NK-92 (cell line): ENCODE results near the gene CHST15.

ENCODE experiments used
- DNase-seq: peaks from one replicate; lab custom pipeline; 2025; ENCODE audit not compliant: unreplicated experiment; lab: John Stamatoyannopoulos, UW

The CHST15 gene

DNA sequence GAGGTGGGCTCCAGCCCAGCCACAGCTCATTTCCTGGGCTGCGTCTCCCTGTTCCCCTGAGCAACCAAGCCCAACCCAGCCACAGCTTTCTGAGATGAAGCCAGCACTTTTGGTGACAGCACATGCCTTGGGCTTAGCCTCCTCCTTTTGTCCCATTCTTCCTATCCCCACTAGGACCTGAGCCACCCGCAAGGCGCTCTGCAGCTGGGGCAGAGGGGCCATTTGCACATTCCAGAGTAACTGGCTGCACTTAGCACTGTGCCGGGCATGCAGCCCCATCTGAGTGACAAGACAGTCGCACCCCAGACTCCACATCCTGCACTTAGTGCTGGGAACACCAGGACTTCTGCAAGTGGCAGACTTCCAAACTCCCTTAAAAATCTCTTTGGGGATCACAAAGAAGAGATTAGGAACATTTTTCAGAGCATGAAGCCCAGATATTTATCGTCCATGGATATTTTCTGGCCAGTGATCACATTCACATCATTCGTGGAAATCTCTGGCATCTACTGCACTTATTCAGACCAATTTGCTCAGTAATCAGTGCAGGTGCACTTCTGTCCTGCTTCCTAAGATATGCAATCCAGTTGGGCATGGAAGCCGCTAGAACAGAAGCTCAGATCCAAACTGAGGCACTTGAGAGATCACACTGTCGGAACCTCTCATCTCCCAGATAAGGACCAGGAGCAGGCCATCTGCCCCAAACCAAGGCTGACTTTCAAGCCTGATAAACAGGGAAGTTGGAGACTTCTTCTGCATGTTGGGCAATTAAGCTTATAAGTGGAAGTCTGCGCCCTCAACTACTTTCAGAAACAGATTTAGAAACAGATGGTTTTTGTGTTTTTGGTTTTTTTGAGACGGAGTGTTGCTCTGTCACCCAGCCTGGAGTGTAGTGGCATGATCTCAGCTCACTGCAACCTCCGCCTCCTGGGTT is 26.4 kb downstream of the CHST15 start:
- no peak for DNase-seq

DNA sequence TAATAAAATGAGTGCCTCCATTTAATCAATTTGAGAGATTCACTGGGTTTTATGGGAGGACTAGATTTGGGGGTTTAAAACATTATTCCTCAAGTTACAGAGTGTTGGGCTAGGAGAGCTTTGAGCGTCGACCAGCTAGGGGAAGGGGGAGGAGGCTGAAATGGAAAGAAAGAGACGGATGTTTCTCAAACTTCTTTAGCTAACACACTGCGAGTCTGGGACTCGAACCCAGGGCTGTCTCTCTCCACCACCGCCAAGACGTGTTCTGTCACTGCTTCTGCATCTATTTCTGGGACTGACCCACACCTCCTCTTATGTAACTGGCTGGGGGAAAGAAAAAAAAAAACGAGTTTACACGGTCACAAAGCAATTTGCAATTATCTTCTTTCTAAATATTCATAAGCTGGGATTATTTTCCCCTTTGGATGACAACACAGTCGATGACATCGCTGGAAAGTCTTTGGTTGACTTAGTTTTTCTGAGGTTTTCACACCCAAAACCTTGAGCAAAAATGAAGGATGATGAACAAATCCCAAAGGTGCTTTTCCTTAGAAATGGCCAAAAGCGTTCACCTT is 27.2 kb downstream of the CHST15 start:
- no peak for DNase-seq

DNA sequence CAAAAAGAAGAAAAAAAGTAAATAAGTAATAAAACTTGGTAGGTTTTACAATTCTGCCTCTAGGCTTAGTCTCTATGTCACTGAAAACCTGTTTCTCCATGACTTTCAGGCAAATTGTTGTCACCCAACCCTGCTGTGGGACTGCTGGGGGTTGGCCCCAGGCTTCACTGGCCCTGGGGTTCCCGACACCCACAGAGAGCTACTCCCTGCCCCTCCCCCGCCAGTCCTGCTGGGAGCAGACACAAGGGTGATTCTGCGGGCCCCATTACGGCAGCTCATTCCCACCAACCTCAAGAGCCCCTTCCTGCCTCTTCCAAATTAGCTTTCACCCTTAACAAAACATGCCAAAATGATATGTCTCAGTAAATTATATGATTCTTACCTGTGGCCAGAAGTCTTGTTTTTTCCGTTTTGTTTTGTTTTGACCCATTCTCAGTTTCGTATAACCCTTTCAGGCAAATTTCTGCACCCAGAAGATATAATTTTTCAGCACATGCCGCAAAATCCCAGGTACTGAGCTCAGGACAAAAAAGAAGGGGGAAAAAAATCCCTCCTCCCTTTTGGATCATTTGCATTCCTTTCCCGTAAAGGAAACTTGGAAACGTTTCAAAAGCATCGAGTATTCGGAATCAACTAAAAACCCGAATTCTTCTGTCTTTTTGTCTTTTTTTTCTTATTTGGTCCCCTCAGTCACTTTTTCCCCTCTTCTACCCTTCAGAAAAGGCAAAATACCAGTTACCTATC is 27.8 kb downstream of the CHST15 start:
- DNase-seq = no peak

DNA sequence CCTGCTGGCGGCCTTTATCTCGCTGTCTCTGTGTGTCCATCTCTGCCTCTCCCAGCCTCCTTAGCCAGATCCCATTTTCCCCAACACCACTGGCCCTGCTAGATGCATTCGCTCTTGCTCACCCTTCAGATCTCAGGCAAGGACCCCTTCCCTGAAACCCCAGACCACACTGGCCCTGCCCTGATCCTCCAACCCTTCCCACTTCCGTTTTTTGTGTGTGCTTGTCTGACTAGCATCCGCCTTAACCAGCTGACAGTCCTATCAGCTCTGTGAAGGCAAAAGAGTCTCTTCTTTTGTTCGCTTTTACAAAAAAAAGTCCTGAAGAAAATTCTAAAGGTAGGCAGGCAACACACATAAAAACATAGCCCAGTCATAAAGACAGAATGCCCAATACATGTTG is 28.7 kb downstream of the CHST15 start:
- no peak for DNase-seq

DNA sequence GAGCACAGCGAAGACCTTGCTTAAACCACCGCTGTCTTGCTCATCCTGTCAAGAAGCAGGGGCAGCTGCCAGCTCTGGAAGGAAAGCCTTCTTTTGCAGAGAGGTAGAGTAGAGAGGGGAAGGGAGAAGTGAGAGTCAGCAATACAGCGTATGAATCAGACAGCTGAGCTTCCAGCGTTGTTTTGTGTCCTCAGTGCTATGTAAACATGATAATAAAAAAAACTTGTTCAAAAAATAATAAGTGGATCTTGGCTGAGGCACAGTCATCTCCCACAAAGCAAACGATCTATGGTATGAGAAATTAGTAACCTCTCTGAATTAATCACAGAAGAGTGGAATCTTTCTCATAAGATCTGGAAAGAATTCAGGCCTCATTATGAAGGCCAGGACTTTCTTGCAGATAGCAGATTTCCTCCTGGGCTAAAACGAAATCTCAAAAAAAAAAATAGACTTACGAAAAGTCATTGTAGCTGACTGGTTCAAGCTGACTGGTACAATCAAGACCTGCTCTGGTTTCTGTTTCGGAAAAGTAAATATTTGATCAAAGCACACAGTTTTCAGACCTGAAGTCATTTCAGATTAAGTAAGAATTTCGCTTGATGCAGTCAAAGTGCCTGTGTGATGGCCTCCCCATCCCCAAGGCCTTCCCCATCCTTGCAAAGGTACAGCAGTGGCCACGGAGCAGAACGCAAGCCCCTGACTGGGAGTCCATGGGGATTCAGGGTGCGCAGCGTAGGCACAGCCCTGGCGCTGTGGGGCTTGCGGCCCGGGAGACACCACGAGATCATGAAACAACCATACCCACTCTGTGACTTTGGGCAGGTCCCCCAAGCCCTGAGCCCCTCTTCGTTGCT is 29.4 kb downstream of the CHST15 start:
- DNase-seq = no peak

DNA sequence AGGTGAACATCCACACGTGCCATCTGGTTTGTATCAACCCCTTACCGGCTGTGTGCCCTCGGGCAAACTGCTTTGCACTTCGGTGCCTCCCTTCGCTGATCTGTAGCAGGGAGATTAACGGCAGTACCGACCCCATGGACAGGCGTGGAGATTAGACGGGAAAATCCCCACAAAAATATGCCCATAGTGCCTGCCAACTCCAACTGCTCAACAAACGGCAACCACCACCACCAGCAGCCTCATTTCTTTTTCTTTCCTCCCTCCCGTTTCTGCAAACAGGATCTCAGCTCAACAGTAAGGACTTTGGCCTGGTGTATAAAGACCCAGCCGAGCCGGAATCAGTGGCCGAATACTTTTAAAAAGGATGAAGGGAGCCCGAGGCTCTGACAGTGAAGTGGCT is 31.0 kb downstream of the CHST15 start:
- DNase-seq = no peak

DNA sequence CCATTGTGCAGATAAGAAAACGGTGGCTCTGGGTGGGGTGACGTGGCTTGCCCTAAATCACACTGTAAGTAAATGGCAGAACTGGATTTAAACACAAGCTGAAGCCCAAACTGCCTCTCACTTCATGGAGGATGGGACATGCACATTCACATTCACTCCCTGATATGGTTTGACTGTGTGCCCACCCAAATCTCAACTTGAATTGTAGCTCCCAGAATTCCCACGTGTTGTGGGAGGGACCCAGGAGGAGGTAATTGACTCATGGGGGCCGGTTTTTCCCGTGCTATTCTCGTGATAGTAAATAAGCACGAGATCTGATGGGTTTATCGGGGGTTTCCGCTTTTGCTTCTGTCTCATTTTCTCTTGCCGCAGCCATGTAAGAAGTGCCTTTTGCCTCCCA is 32.4 kb downstream of the CHST15 start:
- DNase-seq = no peak

DNA sequence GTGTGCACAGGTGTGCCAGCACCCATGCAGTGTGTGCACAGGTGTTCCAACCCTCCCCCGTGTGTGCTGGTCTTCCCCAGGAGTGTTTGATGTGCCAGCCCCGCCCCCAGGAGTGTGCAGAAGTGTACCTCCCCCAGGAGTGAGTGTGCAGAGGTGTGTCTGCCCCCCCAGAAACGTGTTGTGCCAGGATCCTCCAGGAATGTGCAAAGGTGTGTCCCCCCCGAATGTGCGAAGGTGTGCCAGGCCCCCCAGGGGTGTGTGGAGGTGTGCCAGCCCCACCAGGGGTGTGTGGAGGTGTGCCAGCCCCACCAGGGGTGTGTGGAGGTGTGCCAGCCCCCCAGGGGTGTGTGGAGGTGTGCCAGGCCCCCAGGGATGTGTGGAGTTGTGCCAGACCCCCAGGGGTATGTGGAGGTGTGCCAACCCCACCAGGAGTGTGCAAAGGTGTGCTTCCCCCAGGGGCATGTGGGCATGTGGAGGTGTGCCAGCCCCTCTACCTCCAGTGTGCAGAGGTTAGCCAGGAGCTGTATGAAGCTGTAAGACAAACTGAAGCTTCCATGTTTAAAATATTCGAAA is 33.2 kb downstream of the CHST15 start:
- DNase-seq = no peak

DNA sequence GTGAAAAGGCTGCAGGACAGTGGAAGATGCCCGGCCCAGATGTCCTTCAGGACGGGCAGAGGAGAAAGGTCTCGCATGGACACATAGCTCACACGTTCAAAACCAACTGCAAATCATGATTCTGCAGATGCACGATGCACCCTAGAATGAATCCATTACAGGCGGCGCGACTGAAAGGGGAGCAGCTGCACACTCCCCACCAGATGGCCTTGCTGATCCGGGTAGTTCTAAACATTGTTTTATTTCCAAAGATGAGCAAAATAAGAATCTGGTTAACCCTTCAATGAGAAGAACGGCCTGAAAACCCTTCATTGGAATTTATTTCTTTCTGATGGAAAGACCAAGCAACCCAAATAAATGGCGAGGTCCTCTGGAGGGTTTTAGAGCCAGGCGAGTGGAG is 33.8 kb downstream of the CHST15 start:
- DNase-seq = no peak

DNA sequence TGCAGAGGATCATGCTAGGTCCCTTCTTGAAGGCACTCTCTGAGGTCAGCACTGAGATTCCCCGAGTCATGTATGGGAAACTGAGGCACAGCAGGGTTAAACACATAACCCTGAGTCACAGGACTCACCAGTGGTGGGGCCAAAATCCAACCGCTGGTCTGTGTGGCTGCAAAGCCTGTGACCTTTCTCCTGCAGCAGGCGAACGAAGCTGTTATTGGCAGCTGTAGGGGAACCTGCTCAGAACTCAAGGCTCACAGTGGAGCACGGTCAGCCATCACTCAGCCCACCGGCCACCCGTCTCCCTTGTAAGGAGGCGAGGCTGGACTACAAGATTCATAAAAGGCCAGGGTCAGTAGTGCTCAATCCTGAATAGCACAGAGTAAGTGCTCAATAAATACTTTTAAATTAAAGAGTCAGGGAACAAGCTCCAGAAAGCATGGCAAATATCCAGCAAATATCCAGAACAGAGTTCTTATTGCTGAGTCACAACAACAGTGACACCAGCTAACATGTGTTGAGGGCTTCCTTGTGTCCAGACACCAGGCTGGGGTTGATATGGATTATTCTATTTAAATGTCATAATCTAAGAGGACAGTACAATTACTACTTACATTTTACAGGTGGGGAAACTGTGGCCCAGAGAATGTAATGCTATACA is 34.9 kb downstream of the CHST15 start:
- DNase-seq = no peak

DNA sequence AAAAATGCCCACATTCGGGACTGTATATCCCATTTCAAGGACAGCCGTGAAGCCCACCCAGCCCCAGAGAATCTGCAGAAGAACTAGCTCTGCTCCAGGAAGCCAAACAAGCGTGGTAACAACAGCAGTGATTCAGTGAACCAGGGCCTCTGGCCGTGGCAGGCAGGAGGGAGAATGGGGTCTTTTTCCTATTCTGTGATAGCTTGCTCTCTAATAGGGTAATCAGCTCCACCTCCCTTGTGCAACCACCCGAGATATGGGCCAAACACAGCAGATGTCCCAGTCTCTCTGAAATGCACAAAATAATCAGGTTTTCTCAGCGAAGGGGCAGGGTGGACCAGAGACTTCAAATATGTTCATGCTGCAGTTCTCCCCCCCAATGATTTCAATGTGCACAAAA is 35.8 kb downstream of the CHST15 start:
- DNase-seq = no peak

DNA sequence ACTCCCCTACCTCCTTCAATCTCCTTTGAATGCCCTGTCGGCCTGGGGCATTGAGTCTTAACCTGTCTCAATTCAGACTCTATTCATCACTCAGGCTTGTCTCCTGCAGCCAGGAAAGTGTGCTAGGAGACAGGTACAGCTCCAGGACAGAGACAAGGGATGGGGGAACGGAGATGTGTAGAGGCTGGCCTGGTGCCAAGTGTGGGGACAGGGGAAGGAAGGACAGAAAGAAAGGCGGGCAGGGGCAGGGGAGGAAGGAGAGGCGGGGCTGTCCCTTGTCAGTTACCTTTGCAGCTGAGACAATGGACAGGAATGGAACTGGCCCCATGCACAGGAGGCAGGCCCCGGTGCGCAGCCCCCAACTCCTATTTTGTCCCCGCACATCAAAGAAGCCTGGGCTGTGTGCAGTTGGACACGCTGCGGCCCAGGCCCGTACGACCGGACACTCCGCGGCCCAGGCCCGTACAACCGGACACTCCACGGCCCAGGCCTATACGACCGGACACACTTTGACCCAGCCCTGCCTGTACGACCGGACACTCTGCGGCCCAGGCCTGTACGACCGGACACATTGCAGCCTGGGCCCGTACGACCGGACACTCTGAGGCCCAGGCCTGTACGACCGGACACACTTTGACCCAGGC is 36.9 kb downstream of the CHST15 start:
- no peak for DNase-seq

DNA sequence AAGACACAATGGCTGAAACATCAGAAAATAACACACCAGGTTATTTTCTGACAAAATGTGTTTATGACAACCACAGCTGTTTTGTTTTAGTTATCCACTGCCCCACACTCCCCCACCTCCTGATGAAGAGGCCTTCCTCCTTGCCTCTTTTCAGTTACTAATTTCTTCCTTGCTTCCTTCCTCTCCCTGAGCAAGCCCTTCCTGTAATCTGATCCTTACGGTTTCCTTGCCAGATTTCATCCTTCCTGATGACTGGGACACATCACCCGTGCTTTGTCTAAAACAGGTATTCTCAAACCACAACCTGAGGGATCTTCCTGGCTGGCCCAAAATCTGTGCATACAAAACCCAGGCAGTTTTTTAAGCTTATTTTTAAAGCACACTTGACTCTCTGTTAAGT is 39.4 kb downstream of the CHST15 start:
- no peak for DNase-seq

DNA sequence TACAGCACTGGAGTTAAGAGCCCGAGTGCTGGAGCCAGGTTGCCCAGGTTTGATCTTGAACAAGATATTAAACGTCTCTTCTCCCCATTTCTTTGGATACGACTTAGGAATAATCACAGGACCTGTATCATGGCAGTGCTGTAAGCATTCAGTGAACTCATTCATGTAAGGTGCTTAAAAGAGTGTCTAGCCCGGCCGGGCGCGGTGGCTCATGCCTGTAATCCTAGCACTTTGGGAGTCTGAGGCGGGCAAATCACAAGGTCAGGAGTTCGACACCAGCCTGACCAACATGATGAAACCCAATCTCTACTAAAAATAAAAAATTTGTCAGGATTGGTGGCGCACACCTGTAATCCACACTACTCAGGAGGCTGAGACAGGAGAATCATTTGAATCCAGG is 40.8 kb downstream of the CHST15 start:
- DNase-seq = no peak

DNA sequence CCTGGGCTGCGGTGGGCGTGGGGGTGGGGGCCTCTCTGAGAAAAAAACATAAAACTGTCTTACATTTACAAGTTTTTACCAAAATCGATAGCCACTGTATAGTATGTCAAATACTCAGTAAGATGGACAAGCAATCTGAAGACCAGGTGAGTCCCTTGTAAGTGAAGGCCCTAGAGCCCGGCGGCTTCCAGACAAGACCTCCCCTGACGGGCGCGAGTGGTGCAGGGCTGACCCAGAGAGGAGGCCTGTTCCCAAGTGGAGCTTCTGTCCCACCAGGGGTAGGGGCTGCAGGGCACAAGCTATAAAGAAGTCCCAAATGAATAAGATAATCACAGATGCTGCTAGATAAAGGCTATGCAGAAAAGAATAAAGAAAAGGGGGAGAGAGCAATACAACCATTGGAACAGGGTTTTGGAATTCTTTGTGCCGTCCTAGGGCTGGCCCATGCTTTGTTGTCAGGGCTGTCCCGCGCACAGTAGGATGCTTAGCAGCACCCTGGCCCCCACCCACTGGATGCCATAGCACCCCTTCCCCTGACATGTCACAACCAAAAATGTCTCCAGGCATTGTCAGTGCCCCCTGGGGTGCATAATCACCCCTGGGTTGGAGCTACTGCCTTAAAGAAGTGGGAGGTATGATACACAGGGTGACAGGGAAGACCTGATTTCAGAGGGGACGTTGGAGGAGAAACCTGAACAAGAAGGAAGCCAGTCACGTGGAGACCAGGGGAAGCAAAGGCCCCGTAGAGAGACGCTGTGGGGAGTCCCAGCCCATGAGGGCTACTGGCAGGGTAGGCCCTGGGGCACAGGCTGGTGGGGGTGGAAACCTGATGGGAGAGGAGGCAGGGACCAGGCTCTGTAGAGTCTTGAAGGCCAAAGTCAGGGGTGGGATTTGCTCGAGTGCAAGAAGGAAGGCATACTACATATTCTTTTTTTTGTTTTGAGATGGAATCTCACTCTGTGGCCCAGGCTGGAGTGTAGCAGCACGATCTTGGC is 43.1 kb downstream of the CHST15 start:
- DNase-seq = no peak

DNA sequence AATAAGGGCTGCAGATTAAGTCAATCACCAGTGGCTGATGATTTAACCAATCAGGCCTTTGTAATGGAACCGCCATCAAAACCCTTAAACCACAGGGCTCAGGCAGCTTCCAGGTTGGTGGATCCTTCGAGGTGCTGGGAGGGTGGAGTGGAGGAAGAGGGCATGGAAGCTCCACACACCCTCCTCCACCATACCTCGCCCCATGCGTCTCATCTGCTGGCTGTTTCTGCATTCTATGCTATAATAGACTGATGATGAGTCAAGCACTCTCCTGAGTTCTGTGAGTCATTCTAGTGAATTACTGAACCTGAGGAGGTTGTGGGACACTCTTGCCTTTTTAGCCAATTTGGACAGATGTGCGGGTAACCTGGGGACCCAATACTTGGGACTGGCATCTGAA is 43.9 kb downstream of the CHST15 start:
- no peak for DNase-seq

DNA sequence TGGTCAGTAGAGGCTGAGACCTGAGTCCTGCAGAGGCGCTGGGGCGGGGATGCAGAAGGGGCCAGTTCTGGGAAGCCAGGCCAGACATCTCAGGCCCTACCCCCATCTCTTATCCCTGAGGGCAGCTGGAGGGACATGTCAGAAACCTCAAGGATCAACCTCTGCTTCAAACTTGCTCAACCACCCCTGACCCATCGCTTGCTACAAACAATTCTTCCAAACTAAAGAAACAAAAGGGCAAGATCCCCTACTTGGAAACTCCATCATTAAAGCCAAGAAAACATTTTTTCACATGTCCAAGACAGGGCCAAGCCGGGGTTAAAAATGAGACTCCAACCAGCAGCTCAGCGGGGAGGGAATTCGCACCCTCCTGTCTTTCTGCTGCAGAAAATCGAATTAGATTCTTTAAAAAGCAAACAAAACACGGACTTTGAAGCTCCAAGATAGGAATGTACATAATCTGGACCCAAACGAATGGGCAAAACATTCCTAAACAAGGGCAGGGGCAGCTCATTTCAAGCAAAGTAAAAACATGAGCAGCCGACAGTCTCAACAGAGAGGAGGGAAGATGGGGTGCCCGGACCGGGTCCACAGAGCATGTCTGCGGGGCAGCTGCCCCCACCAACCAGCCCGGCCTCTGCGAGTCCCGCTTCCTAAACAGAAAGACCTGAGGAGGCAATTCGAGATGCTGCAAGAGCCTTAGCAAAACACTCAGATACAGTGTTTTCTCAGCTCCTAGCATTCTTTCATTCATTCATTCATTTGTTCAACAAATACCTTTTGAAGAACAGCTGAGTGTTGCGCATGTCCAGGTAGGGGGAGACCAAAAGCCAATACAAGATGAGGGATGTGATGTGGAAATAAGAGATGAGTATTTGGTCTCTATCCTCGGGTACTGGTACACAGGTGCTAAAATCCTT is 44.8 kb downstream of the CHST15 start:
- no peak for DNase-seq
